GM13977 (cell line): ENCODE results near the gene GRID2IP.
"Not testable (repeated sequence)": the region's sequence is repeated elsewhere in the genome, so short reads cannot be mapped to it uniquely, and the experiment has no call there.

Source experiments
- DNase-seq: peaks from one replicate; pipeline ENCODE4 v3.0.0; 2012; ENCODE audit warnings: low spot score
- CTCF ChIP-seq: IDR thresholded peaks from 2 replicates; pipeline ENCODE4 v1.5.1; 2012; ENCODE audit warnings: mild to moderate bottlenecking, control low read depth; ENCODE audit not compliant: insufficient read depth; ENCODE audit errors: extremely low read depth, missing control alignments
- in situ Hi-C: fragments of 300-500 bp; cut with MboI; formaldehyde crosslinking; loops from one replicate; pipeline ENCODE4 v1.12.0; 2022; ENCODE audit warnings: low sequenced_read_pairs, low pct_unique_long_range_greater_than_20kb, mixed read lengths, inconsistent platforms; ENCODE audit not compliant: unreplicated experiment

GRID2IP gene

DNA sequence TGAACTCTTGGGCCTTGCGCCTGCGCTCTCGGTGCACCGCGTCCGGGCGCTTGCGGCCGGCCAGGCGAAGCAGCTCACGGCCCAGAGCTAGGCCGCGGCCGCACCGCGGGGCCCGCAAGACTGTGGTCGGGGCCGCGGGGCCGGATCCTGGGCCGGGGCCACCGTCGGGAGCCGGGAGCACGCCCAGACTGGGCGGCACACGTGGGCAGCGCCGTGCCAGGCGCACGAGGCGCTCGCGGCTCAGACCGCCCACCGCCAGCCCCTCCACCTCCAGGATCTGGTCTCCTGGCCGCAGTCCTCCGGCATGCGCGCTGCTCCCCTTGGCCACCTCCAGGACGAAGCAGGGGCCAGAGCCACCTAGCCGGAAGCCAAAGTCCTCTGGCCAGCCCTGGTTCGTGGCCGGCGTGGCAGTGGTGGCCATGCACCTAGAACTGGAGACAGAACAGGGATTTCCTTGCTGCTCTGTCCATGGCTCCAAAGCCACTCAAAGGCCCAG is at the start of gene GRID2IP:
Gene GRID2IP (minus strand): TSS at position 446 of the 496 bp plus-strand sequence. CDS start 25 bp downstream, at position 421.
- no peak for DNase-seq
- TF ChIP-seq CTCF, result no peak
- in situ Hi-C loops, result no loop called here

- in situ Hi-C loops, result no loop called here
- no peak for TF ChIP-seq CTCF
- no peak for DNase-seq
These were observed 48.8 kb upstream of the GRID2IP start for GRCh38 chr7:6600093-6600492.

- no peak for TF ChIP-seq CTCF
- in situ Hi-C loops, result loop anchor here (25.0 kb wide), 1 partner anchor 247 kb away; the partner anchor contains the start of gene CCZ1B
- DNase-seq, result no peak
These were observed 39.4 kb upstream of the GRID2IP start for GRCh38 chr7:6590645-6591110.

DNA sequence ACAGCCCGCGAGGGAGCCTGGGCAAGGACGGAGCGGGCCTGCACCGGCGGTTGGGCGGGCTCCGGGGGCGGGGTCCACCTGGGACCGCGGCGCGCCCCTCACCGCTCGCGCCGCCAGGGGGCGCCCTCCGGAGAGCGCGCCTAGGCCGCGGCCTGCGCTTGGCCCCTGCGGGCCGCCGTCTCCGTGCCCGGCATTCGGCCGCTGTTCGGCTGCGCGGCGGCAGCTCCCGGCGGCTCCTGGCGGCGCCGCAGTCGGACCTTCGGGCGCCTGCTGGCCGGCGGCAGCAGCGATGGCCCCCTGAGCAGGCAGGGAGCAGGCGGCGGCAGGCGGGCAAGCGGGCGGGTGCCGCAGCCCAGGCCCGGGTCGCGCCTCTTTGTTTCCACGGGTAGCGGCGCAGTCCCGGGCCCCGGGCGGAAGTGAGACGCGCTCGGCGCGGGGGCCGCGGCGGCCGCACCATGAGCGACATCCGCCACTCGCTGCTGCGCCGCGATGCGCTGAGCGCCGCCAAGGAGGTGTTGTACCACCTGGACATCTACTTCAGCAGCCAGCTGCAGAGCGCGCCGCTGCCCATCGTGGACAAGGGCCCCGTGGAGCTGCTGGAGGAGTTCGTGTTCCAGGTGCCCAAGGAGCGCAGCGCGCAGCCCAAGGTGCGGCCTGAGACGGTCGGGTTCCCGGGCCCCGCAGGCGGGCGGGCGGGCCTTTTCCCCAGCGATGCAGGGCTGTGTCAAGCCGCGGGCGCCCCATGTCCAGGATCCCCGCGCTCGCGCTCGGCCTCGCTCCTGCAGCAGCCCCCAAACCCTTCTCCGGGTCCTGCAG is 38.8 kb upstream of the GRID2IP start, which contains the start of gene INTS15:
Gene INTS15 (plus strand): TSS at position 193 of the 816 bp plus-strand sequence. CDS start 263 bp downstream, at position 456.
- peak; percentile 94 for TF ChIP-seq CTCF
- DNase-seq, result peak; percentile 95
- in situ Hi-C loops, result loop anchor here (25.0 kb wide), 1 partner anchor 247 kb away; the partner anchor contains the start of gene CCZ1B

- in situ Hi-C loops, result loop anchor here (25.0 kb wide), 1 partner anchor 248 kb away; the partner anchor contains the start of gene CCZ1B
- DNase-seq, result no peak
- no peak for TF ChIP-seq CTCF
These were observed 38.0 kb upstream of the GRID2IP start for GRCh38 chr7:6589151-6589828.

DNA sequence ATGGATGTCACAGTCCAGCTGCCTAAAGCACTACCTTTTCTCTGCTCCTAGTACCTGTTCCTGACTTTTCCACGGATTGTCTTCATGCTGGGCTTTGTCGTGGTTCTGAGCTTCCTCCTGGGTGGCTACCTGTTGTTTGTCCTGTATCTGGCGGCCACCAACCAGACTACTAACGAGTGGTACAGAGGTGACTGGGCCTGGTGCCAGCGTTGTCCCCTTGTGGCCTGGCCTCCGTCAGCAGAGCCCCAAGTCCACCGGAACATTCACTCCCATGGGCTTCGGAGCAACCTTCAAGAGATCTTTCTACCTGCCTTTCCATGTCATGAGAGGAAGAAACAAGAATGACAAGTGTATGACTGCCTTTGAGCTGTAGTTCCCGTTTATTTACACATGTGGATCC is 37.3 kb upstream of the GRID2IP start:
- DNase-seq, result no peak
- in situ Hi-C loops, result loop anchor here (25.0 kb wide), 1 partner anchor 249 kb away; the partner anchor contains the start of gene CCZ1B
- no peak for TF ChIP-seq CTCF

DNA sequence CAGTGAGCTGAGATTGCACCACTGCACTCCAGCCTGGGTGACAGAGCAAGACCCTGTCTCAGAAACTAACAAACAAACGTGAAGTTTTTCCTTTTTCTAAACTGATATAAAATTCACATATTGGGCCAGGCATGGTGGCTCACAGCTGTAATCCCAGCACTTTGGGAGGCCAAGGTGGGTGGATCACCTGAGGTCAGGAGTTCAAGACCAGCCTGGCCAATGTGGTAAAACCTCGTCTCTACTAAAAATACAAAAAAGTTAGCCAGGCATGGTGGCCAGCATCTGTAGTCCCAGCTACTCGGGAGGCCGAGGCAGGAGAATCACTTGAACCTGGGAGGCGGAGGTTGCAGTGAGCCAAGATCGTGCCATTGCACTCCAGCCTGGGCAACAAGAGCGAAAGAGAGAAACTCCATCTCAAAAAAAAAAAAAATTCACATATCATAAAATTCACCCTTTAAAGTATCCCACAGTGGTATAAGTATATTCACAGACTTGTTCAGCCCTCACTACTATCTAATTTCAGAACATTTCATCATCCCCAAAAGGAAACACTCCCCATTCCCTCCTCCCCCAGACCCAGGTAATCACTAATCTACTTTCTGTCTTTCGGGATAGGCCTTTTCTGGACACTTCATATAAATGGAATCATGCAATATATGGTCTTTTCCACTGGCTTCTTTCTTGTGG is 34.6 kb upstream of the GRID2IP start:
- not testable (repeated sequence) for DNase-seq
- in situ Hi-C loops, result loop anchor here (25.0 kb wide), 1 partner anchor 251 kb away; the partner anchor contains the start of gene CCZ1B
